CD4-positive, alpha-beta T cell (primary cell): ENCODE results near the gene BRD1. TPM values are rescaled to one million over a fixed set of nuclear protein-coding genes. Genes with fewer than 3 reads are reported as not detected.

Source experiments
- ATAC-seq: fragments of 200-7000 bp; cut with Tn5 transposase; one replicate; pipeline ENCODE4 v1.10.0; 2022; ENCODE audit warnings: mild to moderate bottlenecking; ENCODE audit not compliant: poor library complexity
- CTCF ChIA-PET: fragments of 350-600 bp; sonication (Branson Sonifier 250); formaldehyde crosslinking; loops from one replicate; lab custom pipeline; 2021; ENCODE audit warnings: antibody characterized with exemption, inconsistent platforms; lab: Charles Lee
- POLR2A ChIA-PET: fragments of 350-600 bp; sonication (Branson Sonifier 250); formaldehyde crosslinking; loops from one replicate; lab custom pipeline; 2021; ENCODE audit warnings: antibody characterized with exemption, inconsistent platforms; lab: Charles Lee
- DNase-seq, 14 experiments: peaks; one replicate each; pipeline ENCODE4 v3.0.0-alpha.2; 2013 to 2020; ENCODE audit warnings: mixed read lengths in 2 of 14
- H3K27ac ChIP-seq, 2 donors: one replicate each; pipeline versions ENCODE4 v1.5.1 to v1.7.0; 2013; ENCODE audit warnings: low read length in 2 of 2, low read depth in 1 of 2, mild to moderate bottlenecking in 1 of 2
- H3K27me3 ChIP-seq, 2 experiments: 1 replicate in 1 of 2; 2 replicates in 1 of 2; pipeline versions ENCODE4 v1.6.1 to v1.7.0; 2013; ENCODE audit warnings: low read length in 2 of 2, control low read depth in 1 of 2, mild to moderate bottlenecking in 1 of 2, moderate library complexity in 1 of 2; ENCODE audit not compliant: insufficient read depth in 2 of 2, control insufficient read depth in 1 of 2
- H3K36me3 ChIP-seq: one replicate; pipeline ENCODE4 v1.6.1; 2013; ENCODE audit warnings: low read length, control low read depth; ENCODE audit not compliant: insufficient read depth
- H3K4me1 ChIP-seq: one replicate; pipeline ENCODE4 v1.6.1; 2013; ENCODE audit warnings: low read length, control low read depth; ENCODE audit not compliant: insufficient read depth
- H3K4me3 ChIP-seq: one replicate; pipeline ENCODE4 v1.5.1; 2013; ENCODE audit warnings: mild to moderate bottlenecking, low read length, moderate library complexity
- H3K9me3 ChIP-seq, 2 experiments: 1 replicate in 1 of 2; 2 replicates in 1 of 2; pipeline versions ENCODE4 v1.6.1 to v1.7.0; 2013; ENCODE audit warnings: low read length in 2 of 2, mild to moderate bottlenecking in 2 of 2, control low read depth in 1 of 2, moderate library complexity in 1 of 2; ENCODE audit not compliant: control insufficient read depth in 1 of 2, insufficient read depth in 1 of 2
- H3K27ac Mint-ChIP-seq: one replicate; pipeline ENCODE4 v1.8.0; 2020; ENCODE audit warnings: mixed read lengths
- H3K27me3 Mint-ChIP-seq: one replicate; pipeline ENCODE4 v1.8.0; 2021; ENCODE audit warnings: mixed read lengths
- H3K36me3 Mint-ChIP-seq: one replicate; pipeline ENCODE4 v1.8.0; 2021; ENCODE audit warnings: low read depth, mixed read lengths
- H3K4me1 Mint-ChIP-seq: one replicate; pipeline ENCODE4 v1.8.0; 2021; ENCODE audit warnings: low read depth, mixed read lengths
- H3K4me3 Mint-ChIP-seq: one replicate; pipeline ENCODE4 v1.8.0; 2020; ENCODE audit warnings: mild to moderate bottlenecking, mixed read lengths
- H3K9me3 Mint-ChIP-seq: one replicate; pipeline ENCODE4 v1.8.0; 2020; ENCODE audit warnings: mixed read lengths
- intact Hi-C, 2 experiments: fragments of 100-400 bp; cut with DNase I in 1 of 2; cut with micrococcal nuclease in 1 of 2; formaldehyde crosslinking; loops; one replicate each; pipeline versions ENCODE4 v1.15.1 to v1.9.0; 2023 to 2025; cut with DNase I, micrococcal nuclease
- total RNA-seq, 174 experiments: library from RNA in 2 of 174; stranded (reverse) in 2 of 174; gene quantifications; one replicate each; pipeline ENCODE4 v1.2.3 and lab custom pipeline; 2021 to 2026
- TF ChIP-seq, protein P1 (sequence below): fragments of 200-600 bp; IDR thresholded peaks from one replicate; pipeline ENCODE4 v1.8.0; 2022; ENCODE audit warnings: antibody characterized with exemption, mild to moderate bottlenecking

The BRD1 gene
- total RNA-seq, 2 experiments from 2014 or later = 129 to 130 TPM

DNA sequence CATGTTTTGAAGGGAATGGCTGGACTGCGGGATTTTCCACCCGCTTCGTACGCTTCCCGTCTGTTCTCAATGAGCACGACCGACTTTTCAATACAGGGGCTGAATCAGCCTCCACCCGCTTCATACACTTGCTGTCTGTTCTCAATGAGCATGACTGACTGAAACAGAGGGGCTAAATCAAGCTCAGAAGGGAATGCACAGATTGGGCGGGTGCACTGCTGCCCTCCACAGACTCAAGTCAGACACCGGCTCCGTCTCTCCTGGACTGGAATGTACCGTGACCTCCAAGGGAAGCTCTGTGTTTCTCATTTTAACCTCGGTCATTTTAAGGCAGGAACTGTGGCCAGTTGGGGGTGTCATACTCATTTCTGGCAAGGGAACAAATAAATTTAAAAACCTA lies 48.5 kb downstream of the BRD1 start:
- H3K9me3 Mint-ChIP-seq = no peaks in the 10 kb centered on the region
- Histone ChIP-seq H3K36me3 (peaks cover 77% of the 10 kb centered on the region), H3K9me3 (no peaks in the 10 kb centered on the region), H3K4me1 (peaks cover 25% of the 10 kb centered on the region), H3K27me3 (no peaks in the 10 kb centered on the region), H3K27ac (no peak overlapping the region), H3K4me3 (no peak overlapping the region)
- H3K4me3 Mint-ChIP-seq = no peak overlapping the region
- H3K27ac Mint-ChIP-seq = peak overlapping the region; percentile 39
- DNase-seq (no peak), ATAC-seq (no peak)
- POLR2A ChIA-PET = no interaction called here
- TF ChIP-seq, protein P1, sequence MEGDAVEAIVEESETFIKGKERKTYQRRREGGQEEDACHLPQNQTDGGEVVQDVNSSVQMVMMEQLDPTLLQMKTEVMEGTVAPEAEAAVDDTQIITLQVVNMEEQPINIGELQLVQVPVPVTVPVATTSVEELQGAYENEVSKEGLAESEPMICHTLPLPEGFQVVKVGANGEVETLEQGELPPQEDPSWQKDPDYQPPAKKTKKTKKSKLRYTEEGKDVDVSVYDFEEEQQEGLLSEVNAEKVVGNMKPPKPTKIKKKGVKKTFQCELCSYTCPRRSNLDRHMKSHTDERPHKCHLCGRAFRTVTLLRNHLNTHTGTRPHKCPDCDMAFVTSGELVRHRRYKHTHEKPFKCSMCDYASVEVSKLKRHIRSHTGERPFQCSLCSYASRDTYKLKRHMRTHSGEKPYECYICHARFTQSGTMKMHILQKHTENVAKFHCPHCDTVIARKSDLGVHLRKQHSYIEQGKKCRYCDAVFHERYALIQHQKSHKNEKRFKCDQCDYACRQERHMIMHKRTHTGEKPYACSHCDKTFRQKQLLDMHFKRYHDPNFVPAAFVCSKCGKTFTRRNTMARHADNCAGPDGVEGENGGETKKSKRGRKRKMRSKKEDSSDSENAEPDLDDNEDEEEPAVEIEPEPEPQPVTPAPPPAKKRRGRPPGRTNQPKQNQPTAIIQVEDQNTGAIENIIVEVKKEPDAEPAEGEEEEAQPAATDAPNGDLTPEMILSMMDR = no peak
- no peaks in the 10 kb centered on the region for H3K27me3 Mint-ChIP-seq
- peaks cover 5% of the 10 kb centered on the region for H3K4me1 Mint-ChIP-seq
- intact Hi-C loops = no loop called here
- peaks cover 50% of the 10 kb centered on the region for H3K36me3 Mint-ChIP-seq
- CTCF ChIA-PET = no interaction called here

DNA sequence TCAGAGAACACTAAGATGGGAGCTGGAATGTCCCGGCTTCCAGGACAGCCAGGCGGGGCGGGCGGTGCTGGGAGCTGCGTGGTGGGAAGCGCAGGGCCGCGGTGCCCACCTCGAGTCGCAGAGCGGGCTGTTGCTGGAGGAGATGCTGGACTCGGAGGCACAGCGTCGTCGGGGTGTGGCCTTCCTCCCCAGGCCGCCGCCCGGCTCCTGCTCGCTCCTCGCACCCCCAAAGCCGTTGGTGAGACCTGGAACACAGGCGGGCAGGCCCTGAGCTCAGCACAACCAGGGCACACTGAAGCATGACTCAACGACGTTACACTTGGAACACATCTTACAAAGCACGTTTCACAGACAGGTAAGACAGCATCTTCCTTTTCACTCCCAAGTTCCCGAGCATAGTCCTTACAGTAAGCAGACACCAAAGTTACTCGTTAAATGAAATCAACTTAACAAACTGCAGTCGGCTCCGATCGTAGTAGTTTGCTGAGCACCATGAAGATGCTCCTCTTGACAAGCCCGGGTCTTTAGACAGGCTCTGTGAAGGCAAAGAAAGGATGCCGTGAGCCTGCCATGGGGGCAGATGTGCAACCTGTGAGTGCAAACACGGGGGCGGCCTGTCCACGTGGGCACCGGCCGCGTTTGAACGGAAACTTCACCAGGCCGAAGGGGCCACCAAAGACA lies 50.0 kb downstream of the BRD1 start:
- Mint-ChIP-seq H3K27me3 (no peaks in the 10 kb centered on the region), H3K4me1 (no peaks in the 10 kb centered on the region), H3K9me3 (no peaks in the 10 kb centered on the region), H3K36me3 (peaks cover 53% of the 10 kb centered on the region), H3K4me3 (no peak overlapping the region), H3K27ac (no peak overlapping the region)
- peaks cover 19% of the 10 kb centered on the region for H3K4me1 ChIP-seq
- H3K4me3 ChIP-seq = no peak overlapping the region
- DNase-seq = no peak
- H3K27me3 ChIP-seq = no peaks in the 10 kb centered on the region
- ChIA-PET POLR2A (no interaction called here), CTCF (no interaction called here)
- no peak overlapping the region for H3K27ac ChIP-seq
- intact Hi-C loops = no loop called here
- no peaks in the 10 kb centered on the region for H3K9me3 ChIP-seq
- H3K36me3 ChIP-seq = peaks cover 76% of the 10 kb centered on the region
- no peak for ATAC-seq
- TF ChIP-seq, protein P1 = no peak

DNA sequence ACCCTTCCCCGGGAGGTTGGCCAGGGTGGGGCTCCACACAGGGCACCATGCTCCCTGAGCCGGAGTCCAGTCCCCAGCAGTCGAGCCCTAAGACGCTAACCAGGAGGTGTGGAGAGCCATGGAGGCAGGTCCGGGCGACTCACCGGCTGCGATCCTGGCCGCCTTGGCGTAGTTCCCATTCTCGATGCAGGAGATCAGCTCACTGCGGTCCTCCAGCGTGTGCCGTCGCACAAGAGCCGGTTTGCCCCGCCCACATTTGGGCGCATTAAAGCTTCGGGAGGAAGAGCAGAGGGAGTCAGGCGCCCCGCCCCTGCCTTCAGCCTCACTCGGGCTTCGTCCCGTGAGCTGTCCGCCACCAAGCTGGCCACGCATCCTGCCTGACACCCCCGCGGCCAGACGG lies 50.8 kb downstream of the BRD1 start:
- CTCF ChIA-PET = no interaction called here
- ATAC-seq (no peak), DNase-seq (no peak)
- Mint-ChIP-seq H3K36me3 (peaks cover 61% of the 10 kb centered on the region), H3K4me1 (no peaks in the 10 kb centered on the region), H3K27ac (no peak overlapping the region), H3K4me3 (no peak overlapping the region), H3K27me3 (no peaks in the 10 kb centered on the region), H3K9me3 (no peaks in the 10 kb centered on the region)
- H3K4me3 ChIP-seq = no peak overlapping the region
- intact Hi-C loops = no loop called here
- peaks cover 79% of the 10 kb centered on the region for H3K36me3 ChIP-seq
- H3K27me3 ChIP-seq = no peaks in the 10 kb centered on the region
- peaks cover 19% of the 10 kb centered on the region for H3K4me1 ChIP-seq
- H3K27ac ChIP-seq = no peak overlapping the region
- TF ChIP-seq, protein P1 = no peak
- POLR2A ChIA-PET = no interaction called here
- no peaks in the 10 kb centered on the region for H3K9me3 ChIP-seq
